MM.1S (cell line): Measurements from ENCODE around the gene MED27.

Experiments
- DNase-seq: peaks from one replicate; pipeline ENCODE4 v3.0.0-alpha.2; 2015
- H2AFZ ChIP-seq: fragments of 300-600 bp; sonication (generic); 2 replicates; pipeline ENCODE4 v1.6.0; 2016; ENCODE audit warnings: antibody characterized with exemption, low read length
- H3F3A ChIP-seq: fragments of 300-600 bp; sonication (generic); 2 replicates; pipeline ENCODE4 v1.6.1; 2016; ENCODE audit warnings: mild to moderate bottlenecking, antibody characterized with exemption, low read length, moderate library complexity, mixed read lengths; ENCODE audit not compliant: insufficient read depth
- H3K27ac ChIP-seq: fragments of 300-600 bp; sonication (generic); 2 replicates; pipeline ENCODE4 v1.5.1; 2016; ENCODE audit warnings: mild to moderate bottlenecking, low read length
- H3K27me3 ChIP-seq: fragments of 300-600 bp; sonication (generic); replicated peaks from 2 replicates; pipeline ENCODE4 v1.6.0; 2016; ENCODE audit warnings: low read length; ENCODE audit not compliant: insufficient read depth
- H3K36me3 ChIP-seq: fragments of 300-600 bp; sonication (generic); replicated peaks from 2 replicates; pipeline ENCODE4 v1.6.1; 2016; ENCODE audit warnings: mild to moderate bottlenecking, low read length, mixed read lengths; ENCODE audit not compliant: insufficient read depth
- H3K4me1 ChIP-seq: fragments of 300-600 bp; sonication (generic); 2 replicates; pipeline ENCODE4 v1.6.1; 2016; ENCODE audit warnings: low read length, mixed read lengths
- H3K4me2 ChIP-seq: fragments of 300-600 bp; sonication (generic); 2 replicates; pipeline ENCODE4 v1.6.0; 2016; ENCODE audit warnings: low read depth, low read length
- H3K4me3 ChIP-seq: fragments of 300-600 bp; sonication (generic); 2 replicates; pipeline ENCODE4 v1.5.1; 2016; ENCODE audit warnings: low read length, mixed read lengths
- H3K79me2 ChIP-seq: fragments of 300-600 bp; sonication (generic); 2 replicates; pipeline ENCODE4 v1.6.1; 2016; ENCODE audit warnings: mixed run types, low read length, mixed read lengths
- H3K9ac ChIP-seq: fragments of 300-600 bp; sonication (generic); 2 replicates; pipeline ENCODE4 v1.6.1; 2016; ENCODE audit warnings: low read length, mixed read lengths
- H3K9me2 ChIP-seq: fragments of 300-600 bp; sonication (generic); replicated peaks from 2 replicates; pipeline ENCODE4 v1.6.1; 2016; ENCODE audit warnings: mild to moderate bottlenecking, low read length, mixed read lengths; ENCODE audit not compliant: insufficient read depth
- H3K9me3 ChIP-seq: fragments of 300-600 bp; sonication (generic); replicated peaks from 2 replicates; pipeline ENCODE4 v1.6.1; 2016; ENCODE audit warnings: mild to moderate bottlenecking, low read length, mixed read lengths; ENCODE audit not compliant: insufficient read depth
- H4K20me1 ChIP-seq: fragments of 300-600 bp; sonication (generic); 2 replicates; pipeline ENCODE4 v1.6.1; 2016; ENCODE audit warnings: mild to moderate bottlenecking, low read length, moderate library complexity, mixed read lengths; ENCODE audit not compliant: insufficient read depth
- CTCF ChIP-seq: fragments of 300-600 bp; sonication (generic); IDR thresholded peaks from 2 replicates; pipeline ENCODE4 v1.5.1; 2016; ENCODE audit warnings: antibody characterized with exemption, low read length, mixed read lengths
- EZH2 ChIP-seq: fragments of 300-600 bp; sonication (generic); optimal IDR thresholded peaks from 2 replicates; pipeline ENCODE3; 2017; ENCODE audit warnings: low read depth, mild to moderate bottlenecking, antibody characterized with exemption, low read length, mixed read lengths
- EZH2phosphoT487 ChIP-seq: fragments of 300-600 bp; sonication (generic); IDR thresholded peaks from 2 replicates; pipeline ENCODE4 v1.6.1; 2018; ENCODE audit warnings: antibody characterized with exemption, low read length

The MED27 gene

DNA sequence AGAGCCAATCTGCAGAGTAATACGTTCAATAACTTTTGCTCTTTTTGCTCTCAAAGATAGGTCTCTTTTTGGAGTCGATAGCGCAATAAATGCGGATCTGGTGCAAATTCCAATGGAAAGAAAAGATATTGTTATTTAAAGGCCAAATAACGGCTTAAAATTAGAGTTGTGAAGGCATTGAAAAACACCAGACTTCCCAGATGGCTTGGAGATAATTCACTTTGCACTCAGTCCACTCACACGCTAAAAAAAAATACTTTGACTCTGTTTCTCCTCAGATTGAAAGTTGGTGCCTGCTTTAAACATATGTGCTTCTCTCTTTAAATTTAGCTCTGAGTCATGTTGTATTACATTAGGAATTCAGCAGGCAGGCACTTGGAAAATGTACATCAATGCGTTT is 19.5 kb upstream of the MED27 start:
- no peaks in the 10 kb centered on the region for H4K20me1 ChIP-seq
- TF ChIP-seq EZH2 (no peak), EZH2phosphoT487 (no peak), CTCF (no peak)
- no peaks in the 10 kb centered on the region for H3K9me3 ChIP-seq
- H3K9me2 ChIP-seq = no peaks in the 10 kb centered on the region
- H3K4me3 ChIP-seq = no peak overlapping the region
- peaks cover 71% of the 10 kb centered on the region for H3K27me3 ChIP-seq
- DNase-seq = no peak
- H3K79me2 ChIP-seq = no peaks in the 10 kb centered on the region
- no peak overlapping the region for H3K4me2 ChIP-seq
- H3K9ac ChIP-seq = no peak overlapping the region
- no peak overlapping the region for H3K27ac ChIP-seq
- H3F3A ChIP-seq = no peaks in the 10 kb centered on the region
- H2AFZ ChIP-seq = no peak overlapping the region
- no peaks in the 10 kb centered on the region for H3K36me3 ChIP-seq
- H3K4me1 ChIP-seq = no peaks in the 10 kb centered on the region

DNA sequence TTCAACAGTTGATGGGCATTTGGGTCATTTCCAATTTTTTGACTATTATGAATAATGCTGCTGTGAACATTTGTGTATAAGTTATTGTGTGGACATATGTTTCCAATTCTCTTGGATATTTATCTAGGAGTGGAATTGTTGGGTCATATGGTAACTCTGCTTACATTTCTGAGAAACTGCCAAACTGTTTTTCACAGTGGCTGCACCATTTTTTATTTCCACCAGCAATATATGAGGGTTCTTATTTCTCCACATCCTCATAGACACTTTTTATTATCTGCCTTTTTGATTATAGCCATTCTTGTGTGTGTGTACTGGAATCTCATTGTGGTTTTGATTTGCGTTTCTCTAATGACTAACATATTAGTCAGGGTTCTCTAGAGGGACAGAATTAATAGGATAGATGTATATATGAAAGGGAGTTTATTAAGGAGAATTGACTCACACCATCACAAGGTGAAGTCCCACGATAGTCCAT is 14.7 kb upstream of the MED27 start:
- Histone ChIP-seq H3K9me3 (no peaks in the 10 kb centered on the region), H3K27ac (no peak overlapping the region), H3K4me1 (no peaks in the 10 kb centered on the region), H3K4me2 (no peak overlapping the region), H3K9me2 (no peaks in the 10 kb centered on the region), H3F3A (no peaks in the 10 kb centered on the region), H3K4me3 (no peak overlapping the region), H3K27me3 (peaks cover 76% of the 10 kb centered on the region), H3K79me2 (no peaks in the 10 kb centered on the region), H3K9ac (no peak overlapping the region), H4K20me1 (no peaks in the 10 kb centered on the region), H3K36me3 (no peaks in the 10 kb centered on the region), H2AFZ (no peak overlapping the region)
- no peak for TF ChIP-seq EZH2phosphoT487
- no peak for TF ChIP-seq CTCF
- TF ChIP-seq EZH2 = no peak
- DNase-seq = no peak

- Histone ChIP-seq H3K36me3 (no peaks in the 10 kb centered on the region), H3K9me3 (no peaks in the 10 kb centered on the region), H3F3A (no peaks in the 10 kb centered on the region), H4K20me1 (no peaks in the 10 kb centered on the region), H3K4me1 (no peaks in the 10 kb centered on the region), H3K4me2 (no peak overlapping the region), H3K4me3 (no peak overlapping the region), H3K9me2 (no peaks in the 10 kb centered on the region), H3K27me3 (peaks cover 77% of the 10 kb centered on the region), H3K9ac (no peak overlapping the region), H3K79me2 (no peaks in the 10 kb centered on the region), H2AFZ (no peak overlapping the region), H3K27ac (no peak overlapping the region)
- TF ChIP-seq EZH2 = no peak
- no peak for TF ChIP-seq EZH2phosphoT487
- TF ChIP-seq CTCF = no peak
- no peak for DNase-seq
Measured at GRCh38 chr9:132090771-132091170, 11.1 kb upstream of the MED27 start.
